HG03521 (cell line): Measurements from ENCODE around the gene PCDHGA1.
"Not testable (repeated sequence)": the region's sequence is repeated elsewhere in the genome, so short reads cannot be mapped to it uniquely, and the experiment has no call there.

Experiments
- ATAC-seq: cut with Tn5 transposase; IDR thresholded peaks from one replicate; pipeline ENCODE4 v1.9.1; 2021; ENCODE audit warnings: mild to moderate bottlenecking, moderate library complexity; ENCODE audit not compliant: unreplicated experiment

The PCDHGA1 gene

DNA sequence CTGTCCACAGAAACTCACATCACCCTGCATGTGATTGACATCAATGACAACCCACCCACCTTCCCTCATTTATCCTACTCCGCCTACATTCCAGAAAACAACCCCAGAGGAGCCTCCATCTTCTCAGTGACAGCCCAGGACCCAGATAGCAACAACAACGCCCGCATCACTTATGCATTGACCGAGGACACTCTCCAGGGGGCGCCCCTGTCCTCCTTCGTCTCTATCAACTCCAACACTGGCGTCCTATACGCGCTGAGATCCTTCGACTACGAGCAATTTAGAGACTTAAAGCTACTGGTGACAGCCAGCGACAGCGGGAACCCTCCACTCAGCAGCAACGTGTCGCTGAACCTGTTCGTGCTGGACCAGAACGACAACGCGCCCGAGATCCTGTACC lies 15.0 kb downstream of the PCDHGA1 start:
- ATAC-seq, result no peak

GRCh38 chr5:141346017-141346416 lies 15.7 kb downstream of the PCDHGA1 start:
- ATAC-seq, result not testable (repeated sequence)

DNA sequence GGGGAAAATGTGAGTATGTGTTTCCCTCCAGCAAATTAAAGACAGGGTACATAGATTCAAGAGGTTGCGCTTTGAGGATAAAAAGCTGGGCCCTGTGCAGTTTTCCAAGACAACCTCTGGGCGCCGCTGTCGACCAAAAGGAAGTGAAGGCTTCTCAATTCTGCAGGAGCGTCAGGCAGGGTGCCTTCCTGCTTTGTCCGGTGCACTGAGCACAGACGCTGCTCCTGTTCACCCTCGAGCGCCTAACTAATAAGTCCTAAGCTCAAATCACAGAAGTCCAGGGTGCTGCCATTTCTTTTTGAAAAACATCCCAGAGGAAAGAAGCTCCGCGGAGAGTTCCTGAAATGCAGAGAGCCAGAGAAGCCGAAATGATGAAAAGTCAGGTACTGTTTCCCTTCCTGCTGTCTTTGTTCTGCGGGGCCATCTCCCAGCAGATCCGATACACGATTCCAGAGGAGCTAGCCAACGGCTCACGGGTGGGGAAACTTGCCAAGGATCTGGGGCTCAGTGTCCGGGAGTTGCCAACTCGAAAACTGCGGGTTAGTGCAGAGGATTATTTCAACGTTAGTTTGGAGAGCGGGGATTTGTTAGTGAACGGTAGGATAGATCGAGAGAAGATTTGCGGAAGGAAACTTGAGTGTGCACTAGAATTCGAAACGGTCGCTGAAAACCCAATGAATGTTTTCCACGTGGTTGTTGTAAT lies 19.8 kb downstream of the PCDHGA1 start, which contains the start of gene PCDHGB1:
TSS of gene PCDHGB1 (plus strand) at position 183 of the 703 bp plus-strand sequence. CDS start at position 345, 162 bp downstream.
- peak; percentile 88 for ATAC-seq

GRCh38 chr5:141351591-141351990 lies 21.3 kb downstream of the PCDHGA1 start:
- ATAC-seq, result no peak

DNA sequence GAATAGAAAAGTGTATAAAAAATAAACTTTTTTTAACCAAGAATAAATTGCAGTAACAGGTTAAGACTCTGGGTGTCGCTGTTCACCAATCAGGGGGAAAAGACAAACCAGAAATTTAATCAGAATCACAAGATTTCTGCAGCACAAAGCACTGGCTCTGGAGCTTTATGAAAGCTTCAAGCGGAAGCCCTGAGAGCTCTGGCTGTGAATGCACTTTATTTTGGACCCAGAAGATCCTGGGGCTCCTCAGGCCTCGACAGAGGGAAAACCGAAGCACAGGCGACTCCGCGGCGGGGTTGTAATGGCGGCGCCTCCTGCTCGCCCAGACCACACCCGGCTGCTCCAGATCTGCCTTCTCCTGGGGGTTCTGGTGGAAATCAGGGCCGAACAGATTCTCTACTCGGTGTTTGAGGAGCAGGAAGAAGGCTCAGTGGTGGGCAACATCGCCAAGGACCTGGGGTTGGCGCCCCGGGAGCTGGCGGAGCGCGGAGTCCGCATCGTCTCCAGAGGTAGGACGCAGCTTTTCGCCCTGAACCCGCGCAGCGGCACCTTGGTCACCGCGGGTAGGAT lies 24.7 kb downstream of the PCDHGA1 start, which contains the start of gene PCDHGA4:
TSS of gene PCDHGA4 (plus strand) at position 122 of the 570 bp plus-strand sequence. CDS start at position 209, 87 bp downstream.
- ATAC-seq, result no peak

DNA sequence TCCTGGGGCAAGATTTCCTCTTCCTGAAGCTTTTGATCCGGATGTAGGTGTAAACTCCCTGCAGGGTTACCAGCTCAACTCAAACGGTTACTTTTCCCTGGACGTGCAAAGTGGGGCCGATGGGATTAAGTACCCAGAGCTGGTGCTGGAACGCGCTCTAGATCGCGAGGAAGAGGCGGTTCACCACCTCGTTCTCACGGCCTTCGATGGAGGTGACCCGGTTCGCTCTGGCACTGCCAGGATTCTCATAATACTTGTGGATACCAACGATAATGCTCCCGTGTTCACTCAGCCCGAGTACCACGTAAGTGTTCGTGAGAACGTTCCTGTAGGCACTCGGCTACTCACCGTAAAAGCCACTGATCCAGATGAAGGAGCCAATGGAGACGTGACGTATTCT lies 25.3 kb downstream of the PCDHGA1 start:
- no peak for ATAC-seq

DNA sequence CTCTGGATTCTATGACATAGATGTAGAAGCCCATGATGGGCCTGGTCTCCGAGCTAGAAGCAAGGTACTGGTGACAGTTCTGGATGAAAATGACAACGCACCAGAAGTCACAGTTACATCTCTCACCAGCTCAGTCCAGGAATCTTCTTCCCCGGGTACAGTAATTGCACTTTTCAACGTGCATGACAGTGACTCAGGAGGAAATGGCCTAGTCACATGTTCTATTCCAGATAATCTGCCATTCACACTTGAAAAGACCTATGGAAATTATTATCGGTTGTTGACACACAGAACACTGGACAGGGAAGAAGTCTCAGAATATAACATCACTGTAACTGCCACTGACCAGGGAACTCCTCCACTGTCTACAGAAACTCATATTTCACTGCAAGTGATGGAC lies 25.8 kb downstream of the PCDHGA1 start:
- no peak for ATAC-seq

DNA sequence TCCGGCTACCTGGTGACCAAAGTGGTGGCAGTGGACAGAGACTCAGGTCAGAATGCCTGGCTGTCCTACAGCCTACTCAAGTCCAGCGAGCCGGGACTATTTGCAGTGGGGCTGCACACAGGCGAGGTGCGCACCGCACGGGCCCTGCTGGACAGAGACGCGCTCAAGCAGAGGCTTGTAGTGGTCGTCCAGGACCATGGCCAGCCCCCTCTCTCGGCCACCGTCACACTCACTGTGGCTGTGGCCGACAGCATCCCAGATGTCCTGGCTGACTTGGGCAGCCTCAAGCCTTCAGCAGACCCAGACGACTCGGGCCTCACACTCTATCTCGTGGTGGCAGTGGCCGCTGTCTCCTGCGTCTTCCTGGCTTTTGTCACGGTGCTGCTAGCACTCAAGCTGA lies 26.6 kb downstream of the PCDHGA1 start:
- no peak for ATAC-seq

- no peak for ATAC-seq
Measured at GRCh38 chr5:141359790-141360426, 29.6 kb downstream of the PCDHGA1 start, which contains the start of gene PCDHGB2. Gene PCDHGB2 (plus strand): TSS chr5:141359994. CDS start chr5:141360136, 142 bp downstream.

DNA sequence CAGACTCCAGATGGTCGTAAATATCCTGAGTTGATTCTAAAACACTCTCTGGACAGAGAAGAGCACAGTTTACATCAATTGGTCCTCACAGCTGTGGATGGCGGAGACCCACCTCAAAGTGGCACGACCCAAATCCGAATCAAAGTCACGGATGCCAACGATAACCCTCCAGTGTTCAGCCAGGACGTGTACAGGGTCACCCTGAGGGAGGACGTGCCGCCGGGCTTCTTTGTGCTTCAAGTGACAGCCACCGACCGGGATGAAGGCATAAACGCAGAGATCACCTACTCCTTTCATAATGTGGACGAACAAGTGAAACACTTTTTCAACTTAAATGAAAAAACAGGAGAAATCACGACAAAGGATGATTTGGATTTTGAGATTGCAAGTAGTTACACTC lies 30.4 kb downstream of the PCDHGA1 start:
- ATAC-seq, result no peak

DNA sequence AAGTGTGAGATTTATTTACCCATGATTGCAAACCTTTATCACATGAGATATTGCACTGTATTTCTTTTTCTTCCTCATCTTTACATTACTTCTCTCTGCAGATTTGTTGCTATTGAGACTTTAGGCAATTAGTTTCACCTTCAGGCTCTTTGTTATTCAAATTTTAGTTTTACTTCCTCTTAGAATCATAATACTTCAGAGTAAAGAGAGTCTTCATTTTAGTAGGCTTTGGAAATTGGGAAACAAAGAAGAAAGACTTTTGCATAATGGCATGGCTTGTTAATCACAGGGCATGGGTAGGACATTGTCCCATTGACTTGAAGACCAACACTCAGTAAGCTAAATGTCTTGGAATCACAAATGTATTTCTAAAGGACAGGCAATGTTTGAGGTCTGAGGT lies 32.4 kb downstream of the PCDHGA1 start:
- no peak for ATAC-seq

- no peak for ATAC-seq
Measured at GRCh38 chr5:141363952-141364660, 33.8 kb downstream of the PCDHGA1 start, which contains the start of gene PCDHGA5. Gene PCDHGA5 (plus strand): TSS chr5:141364162. CDS start chr5:141364331, 169 bp downstream.

GRCh38 chr5:141366016-141366896 lies 35.9 kb downstream of the PCDHGA1 start:
- ATAC-seq, result no peak

- ATAC-seq, result peak; percentile 67
Measured at GRCh38 chr5:141369994-141370848, 39.9 kb downstream of the PCDHGA1 start, which contains the start of gene PCDHGB3. Gene PCDHGB3 (plus strand): TSS chr5:141370242. CDS start chr5:141370395, 153 bp downstream.

DNA sequence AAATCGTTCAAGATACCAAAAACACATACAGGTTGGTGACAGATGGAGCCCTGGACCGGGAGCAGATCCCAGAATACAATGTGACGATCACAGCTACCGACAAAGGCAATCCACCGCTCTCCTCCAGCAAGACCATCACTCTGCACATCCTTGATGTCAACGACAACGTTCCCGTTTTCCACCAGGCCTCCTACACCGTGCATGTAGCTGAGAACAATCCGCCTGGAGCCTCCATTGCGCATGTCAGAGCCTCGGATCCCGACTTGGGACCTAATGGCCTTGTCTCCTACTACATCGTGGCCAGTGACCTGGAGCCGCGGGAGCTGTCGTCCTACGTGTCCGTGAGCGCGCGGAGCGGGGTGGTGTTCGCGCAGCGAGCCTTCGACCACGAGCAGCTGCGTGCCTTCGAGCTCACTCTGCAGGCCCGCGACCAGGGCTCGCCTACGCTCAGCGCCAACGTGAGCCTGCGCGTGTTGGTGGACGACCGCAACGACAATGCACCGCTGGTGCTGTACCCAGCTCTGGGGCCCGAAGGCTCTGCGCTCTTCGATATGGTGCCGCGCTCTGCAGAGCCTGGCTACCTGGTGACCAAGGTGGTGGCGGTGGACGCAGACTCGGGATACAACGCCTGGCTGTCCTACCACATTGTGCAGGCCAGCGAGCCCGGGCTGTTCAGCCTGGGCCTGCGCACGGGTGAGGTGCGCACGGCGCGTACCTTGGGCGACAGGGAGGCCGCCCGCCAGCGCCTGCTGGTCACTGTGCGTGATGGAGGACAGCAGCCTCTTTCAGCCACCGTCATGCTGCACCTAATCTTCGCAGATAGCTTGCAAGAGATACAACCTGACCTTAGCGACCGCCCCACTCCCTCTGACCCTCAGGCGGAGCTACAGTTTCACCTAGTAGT lies 41.5 kb downstream of the PCDHGA1 start:
- no peak for ATAC-seq

DNA sequence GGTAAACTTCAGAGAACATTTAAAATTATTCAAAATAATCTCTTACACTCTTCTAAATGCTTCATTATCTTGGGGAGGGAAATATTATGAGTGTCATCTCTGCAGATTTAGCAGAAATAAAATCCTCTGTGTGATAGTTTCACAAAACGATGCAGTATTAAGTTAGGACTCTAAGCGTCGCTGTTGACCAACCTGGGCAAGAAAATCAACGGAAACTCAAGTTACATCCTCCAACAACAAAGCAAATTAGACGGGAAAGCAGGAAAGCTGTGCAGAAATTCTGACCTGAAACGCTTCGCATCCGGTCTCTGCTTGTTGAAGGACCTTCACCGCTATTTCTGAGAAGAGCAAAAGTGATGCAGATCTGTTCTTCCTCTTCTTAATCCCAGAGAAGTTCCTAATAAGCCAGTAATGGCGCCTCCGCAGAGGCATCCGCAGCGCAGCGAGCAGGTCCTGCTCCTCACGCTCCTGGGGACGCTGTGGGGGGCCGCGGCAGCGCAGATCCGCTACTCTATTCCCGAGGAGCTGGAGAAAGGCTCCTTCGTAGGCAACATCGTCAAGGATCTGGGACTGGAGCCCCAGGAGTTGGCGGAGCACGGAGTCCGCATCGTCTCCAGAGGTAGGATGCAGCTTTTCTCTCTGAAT lies 43.5 kb downstream of the PCDHGA1 start, which contains the start of gene PCDHGA6:
TSS of gene PCDHGA6 (plus strand) at position 219 of the 645 bp plus-strand sequence. CDS start at position 412, 193 bp downstream.
- no peak for ATAC-seq

GRCh38 chr5:141374627-141375026 lies 44.3 kb downstream of the PCDHGA1 start:
- ATAC-seq, result no peak
